ENCODE data around the gene SLC22A6.
A peak's percentile ranks its signal among the peaks of the same experiment; 100 is the strongest.
"Not testable (repeated sequence)": the region's sequence is repeated elsewhere in the genome, so short reads cannot be mapped to it uniquely, and the experiment has no call there.

The SLC22A6 gene

GRCh38 chr11:62985041-62985750, 429 bp upstream of the SLC22A6 start:
- DNase-seq = peak in 6 of 58 donors; percentile 10 to 54 (median 24)

DNA sequence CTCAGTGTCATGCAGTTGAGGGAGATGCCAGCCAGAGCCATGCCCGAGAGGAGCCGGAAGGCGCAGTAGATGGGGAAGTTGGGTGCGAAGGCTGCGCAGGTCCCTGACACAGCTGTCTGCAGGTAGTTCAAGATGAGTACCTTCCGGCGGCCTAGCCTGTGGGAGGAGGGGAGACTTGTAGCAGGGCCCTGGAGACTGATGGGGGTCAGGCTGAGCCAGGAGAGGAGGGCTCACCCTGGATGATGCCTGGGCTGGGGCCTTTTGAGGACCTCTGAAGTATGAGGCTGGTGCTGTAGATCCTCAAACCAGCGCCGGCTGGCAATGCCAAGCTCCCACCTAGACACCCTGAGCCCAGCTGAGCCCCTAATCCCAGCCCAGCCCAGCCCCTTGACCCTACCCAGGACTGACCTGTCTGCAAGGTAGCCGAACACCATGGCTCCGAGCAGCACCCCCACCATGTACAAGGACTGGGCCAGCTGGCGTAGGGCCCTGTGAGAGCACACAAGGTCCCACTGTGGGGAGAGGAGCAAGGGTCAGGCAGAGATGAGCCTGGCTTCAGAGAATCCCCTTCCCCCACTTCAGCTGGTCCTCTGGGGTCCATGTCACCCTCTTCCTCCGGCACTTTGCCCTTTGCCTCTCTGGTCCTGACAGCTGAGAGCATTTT, 1.1 kb downstream of the SLC22A6 start:
- no peak for DNase-seq

- no peak for DNase-seq
Measured at GRCh38 chr11:62981743-62982142, 3.0 kb downstream of the SLC22A6 start.

GRCh38 chr11:62980133-62980760, 4.5 kb downstream of the SLC22A6 start:
- DNase-seq = no peak

GRCh38 chr11:62976109-62976508, 8.7 kb downstream of the SLC22A6 start:
- no peak for DNase-seq

GRCh38 chr11:62974848-62975522, 9.8 kb downstream of the SLC22A6 start:
- peak in 6 of 58 donors; percentile 8 to 24 (median 10) for DNase-seq

DNA sequence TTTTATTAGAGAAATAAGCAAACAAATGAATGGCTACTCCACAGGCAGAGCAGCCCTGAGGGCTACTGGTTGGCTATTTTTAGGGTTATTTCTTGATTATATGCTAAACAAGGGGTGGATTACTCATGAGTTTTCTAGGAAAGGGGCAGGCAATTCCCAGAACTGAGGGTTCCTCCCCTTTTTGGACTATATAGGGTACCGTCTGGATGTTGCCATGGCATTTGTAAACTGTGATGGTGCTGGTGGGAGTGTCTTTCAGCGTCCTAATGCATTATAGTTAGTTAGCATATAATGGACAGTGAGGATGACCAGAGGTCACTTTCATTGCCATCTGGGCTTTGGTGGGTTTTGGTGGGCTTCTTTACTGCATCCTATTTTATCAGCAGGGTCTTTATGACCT, 19.2 kb downstream of the SLC22A6 start:
- DNase-seq = no peak

GRCh38 chr11:62962391-62962790, 22.4 kb downstream of the SLC22A6 start:
- no peak for DNase-seq

DNA sequence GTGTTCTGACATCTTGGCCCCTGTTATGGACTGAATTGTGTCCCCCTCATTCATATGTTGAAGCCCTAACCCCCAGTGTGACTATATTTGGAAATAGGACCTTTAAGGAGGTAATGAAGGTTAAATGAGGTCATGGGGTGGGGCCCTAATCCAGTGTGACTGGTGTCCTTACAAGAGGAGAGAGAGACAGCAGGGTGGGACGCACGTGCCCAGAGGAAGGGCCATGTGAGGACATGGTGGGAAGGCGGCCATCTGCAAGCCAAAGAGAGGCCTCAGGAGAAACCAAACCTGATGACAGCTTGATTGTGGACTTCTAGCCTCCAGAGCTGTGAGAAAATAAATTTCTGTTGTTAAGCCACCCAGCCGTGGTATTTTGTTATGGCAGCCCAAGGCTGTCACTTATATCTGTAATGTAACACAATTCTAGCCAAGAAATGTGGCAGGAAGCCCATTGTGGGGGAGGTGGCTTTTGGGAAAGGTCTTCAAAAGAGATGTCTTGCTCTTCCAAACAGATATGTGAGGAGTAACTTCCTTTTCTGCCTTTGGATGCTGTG, 23.7 kb downstream of the SLC22A6 start:
- no peak for DNase-seq

- DNase-seq = no peak
Measured at GRCh38 chr11:62959422-62959980, 25.3 kb downstream of the SLC22A6 start.

- DNase-seq = peak in 5 of 58 donors; percentile 8 to 58 (median 20)
Measured at GRCh38 chr11:62958547-62959421, 26.0 kb downstream of the SLC22A6 start.

DNA sequence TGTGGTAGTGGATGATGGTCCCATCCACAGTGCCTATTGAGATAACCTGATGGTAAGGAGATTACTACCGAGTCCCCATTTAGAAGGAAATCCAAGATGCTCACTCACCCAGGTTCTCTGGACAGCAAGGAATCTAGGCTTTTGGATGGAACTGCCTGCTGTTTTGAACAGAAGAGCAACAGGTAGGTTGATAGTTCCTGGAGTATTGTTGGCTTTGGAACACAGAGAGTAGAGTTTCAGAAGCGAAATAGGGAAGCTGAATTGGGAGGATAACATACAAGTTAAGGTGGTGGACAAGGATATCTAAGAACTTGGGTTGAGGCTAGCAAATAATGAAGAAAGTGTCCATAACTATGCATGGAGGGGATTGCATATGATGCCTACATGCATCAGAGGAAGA, 27.6 kb downstream of the SLC22A6 start:
- DNase-seq = no peak

DNA sequence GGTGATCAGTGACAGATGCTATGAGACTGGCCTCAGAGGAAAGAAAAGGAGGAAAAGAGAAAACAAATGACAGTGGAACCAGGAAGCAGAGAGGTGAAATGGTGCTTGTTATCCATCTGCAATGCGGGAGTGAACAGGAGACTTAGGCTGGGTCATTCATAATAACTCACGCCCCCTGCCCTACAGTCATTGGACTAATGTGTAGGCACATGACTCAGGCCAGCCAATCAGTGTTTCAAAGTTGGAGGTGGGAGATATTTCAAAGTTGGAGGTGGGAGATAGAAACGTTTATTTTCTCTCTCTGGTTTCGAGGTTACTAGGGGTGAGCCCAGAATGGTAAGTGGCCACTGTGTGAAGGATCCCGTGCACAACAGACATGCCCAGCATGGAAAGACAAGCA, 30.3 kb downstream of the SLC22A6 start:
- DNase-seq = no peak

GRCh38 chr11:62953811-62954210, 31.0 kb downstream of the SLC22A6 start:
- no peak for DNase-seq

GRCh38 chr11:62948765-62949320, 35.9 kb downstream of the SLC22A6 start:
- no peak for DNase-seq

- not testable (repeated sequence) for DNase-seq
Measured at GRCh38 chr11:62945538-62945937, 39.2 kb downstream of the SLC22A6 start.

DNA sequence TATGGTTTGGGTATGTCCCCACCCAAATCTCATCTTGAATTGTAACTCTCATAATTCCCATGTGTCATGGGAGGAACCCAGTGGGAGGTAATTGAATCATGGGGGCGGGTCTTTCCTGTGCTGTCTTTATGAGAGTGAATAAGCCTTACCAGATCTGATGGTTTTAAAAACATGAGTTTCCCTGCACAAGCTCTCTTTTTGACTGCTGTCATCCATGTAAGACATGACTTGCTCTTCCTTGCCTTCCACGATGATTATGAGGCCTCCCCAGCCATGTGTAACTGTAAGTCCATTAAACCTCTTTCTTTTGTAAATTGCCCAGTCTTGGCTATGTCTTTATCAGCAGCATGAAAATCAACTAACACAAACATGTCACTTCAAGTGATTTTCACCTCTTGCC, 47.2 kb downstream of the SLC22A6 start:
- DNase-seq = not testable (repeated sequence)

DNA sequence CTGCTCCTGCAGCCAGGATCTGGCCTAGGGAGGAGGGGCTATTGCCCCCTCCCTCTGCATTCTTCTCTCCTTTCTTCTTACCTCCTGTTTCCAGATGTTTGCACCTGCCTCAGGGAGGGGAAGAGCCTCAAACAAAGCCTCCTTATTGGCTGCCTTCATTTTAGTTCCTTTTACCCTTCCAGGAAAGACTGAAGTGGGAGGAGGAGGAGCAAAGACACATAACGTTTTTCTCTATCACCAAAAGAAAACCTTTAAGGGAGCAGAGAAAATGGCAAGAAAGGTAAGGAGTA, 50.3 kb downstream of the SLC22A6 start:
- DNase-seq = no peak

DNA sequence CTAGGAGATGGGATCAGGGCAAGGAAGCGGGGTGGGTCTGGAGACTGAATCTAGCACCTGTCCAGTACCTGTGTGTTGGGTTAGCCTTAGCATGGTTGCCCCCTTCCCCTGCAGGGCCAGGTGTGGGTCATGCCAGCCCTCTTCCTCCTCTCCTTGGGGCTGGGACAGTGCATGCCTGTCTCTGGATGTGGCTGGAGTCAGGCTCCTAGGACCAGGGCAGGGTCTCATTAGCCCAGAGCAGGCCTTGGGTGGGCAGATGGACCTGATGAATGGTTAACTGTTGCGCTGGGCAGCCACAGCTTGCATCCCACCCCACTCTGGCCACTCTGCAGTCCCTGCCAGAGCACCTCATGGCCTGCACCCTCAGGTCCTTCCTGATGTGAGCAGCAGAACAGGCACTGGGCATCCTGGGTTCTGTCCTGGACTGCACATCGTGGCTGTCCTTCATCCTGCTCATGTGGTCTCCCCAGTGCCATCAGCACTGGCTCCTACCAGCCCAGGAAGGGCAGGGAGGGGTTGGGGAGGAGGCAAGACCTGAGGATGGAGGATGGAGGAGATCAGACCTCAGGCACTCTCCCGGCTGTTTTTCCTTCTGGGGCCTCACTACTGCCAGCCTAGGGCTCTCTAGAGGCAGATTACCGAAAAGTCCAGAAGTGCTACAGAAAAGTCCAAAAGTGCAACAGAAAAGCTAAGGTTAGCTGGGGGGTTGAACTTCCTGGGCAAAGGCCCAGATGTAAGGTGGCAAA, 50.8 kb downstream of the SLC22A6 start:
- DNase-seq = no peak
